Spleen (tissue), 7 donors: ENCODE data around the gene GANAB.

Experiments
- CTCF ChIP-seq, 11 experiments: fragments of 200-600 bp in 7 of 11; fragments of 450-650 bp in 4 of 11; sonication (generic) in 4 of 11; IDR thresholded peaks in 8 of 11; conservative IDR thresholded peaks in 3 of 11; 1 replicate in 7 of 11; 2 replicates in 4 of 11; pipeline versions ENCODE4 v1.4.0 to v1.8.0; 2016 to 2021; ENCODE audit warnings: antibody characterized with exemption in 11 of 11, inconsistent platforms in 4 of 11, mild to moderate bottlenecking in 1 of 11
- POLR2A ChIP-seq, 3 donors: fragments of 450-650 bp; IDR thresholded peaks; one replicate each; pipeline ENCODE4 v1.5.1; 2017; ENCODE audit warnings: antibody characterized with exemption in 3 of 3, mild to moderate bottlenecking in 1 of 3
- POLR2AphosphoS5 ChIP-seq, 3 donors: sonication (generic); formaldehyde crosslinking; IDR thresholded peaks; one replicate each; pipeline ENCODE4 v1.5.1; 2017; ENCODE audit warnings: antibody characterized with exemption in 3 of 3
- donor health status: DM: no; HTN: no; CAD: no; lungs with moderate emphysema.
- donor health status: DM: no; HTN: no; CAD: no.
- donor health status: DM: no; HTN: no; CAD: no.

- no peak for TF ChIP-seq CTCF (IDR thresholded peaks at IDR 0.05 in 8 of 11, conservative IDR thresholded peaks at IDR 0.05 in 3 of 11)
- TF ChIP-seq POLR2AphosphoS5 (IDR thresholded peaks at IDR 0.05): no peak
- TF ChIP-seq POLR2A (IDR thresholded peaks at IDR 0.05): no peak
These were observed 32.0 kb upstream of the GANAB start for GRCh38 chr11:62678433-62678769.
